ENCODE data around the gene USP10. TPM values are rescaled to one million over a fixed set of nuclear protein-coding genes. Genes with fewer than 3 reads are reported as not detected.

USP10 gene
- polyA plus RNA-seq, 1 donor = 66.5 TPM

- peak; percentile 53 to 55 for DNase-seq
- no peaks in the 10 kb centered on the region for H3K36me3 ChIP-seq (ENCODE audit: control insufficient read depth, insufficient read depth, low read length)
- H3K4me3 ChIP-seq (ENCODE audit: low read length) = no peak overlapping the region
- peaks cover 1% of the 10 kb centered on the region for H3K4me1 ChIP-seq (ENCODE audit: control insufficient read depth, insufficient read depth, low read length)
- WGBS (ENCODE audit: insufficient coverage, low lambda C conversion rate) = 0% methylated on average over 1 of the region's 26 CpGs
- no peaks in the 10 kb centered on the region for H3K27me3 ChIP-seq (ENCODE audit: control insufficient read depth, insufficient read depth, low read length)
- no peaks in the 10 kb centered on the region for H3K9me3 ChIP-seq (ENCODE audit: control insufficient read depth, low read depth, low read length)
- H3K27ac ChIP-seq (ENCODE audit: low read length) = no peak overlapping the region
Measured at GRCh38 chr16:84672276-84673202, 27.3 kb upstream of the USP10 start.

GRCh38 chr16:84673203-84673535 is 26.6 kb upstream of the USP10 start:
- no CpG with 5 or more reads among the region's 3 CpGs for WGBS (ENCODE audit: insufficient coverage, low lambda C conversion rate)
- Histone ChIP-seq H3K4me1 (ENCODE audit: control insufficient read depth, insufficient read depth, low read length) (no peaks in the 10 kb centered on the region), H3K36me3 (ENCODE audit: control insufficient read depth, insufficient read depth, low read length) (no peaks in the 10 kb centered on the region), H3K27me3 (ENCODE audit: control insufficient read depth, insufficient read depth, low read length) (no peaks in the 10 kb centered on the region), H3K9me3 (ENCODE audit: control insufficient read depth, low read depth, low read length) (no peaks in the 10 kb centered on the region), H3K27ac (ENCODE audit: low read length) (no peak overlapping the region), H3K4me3 (ENCODE audit: low read length) (no peak overlapping the region)
- no peak for DNase-seq

- H3K9me3 ChIP-seq (ENCODE audit: control insufficient read depth, low read depth, low read length) = no peaks in the 10 kb centered on the region
- H3K36me3 ChIP-seq (ENCODE audit: control insufficient read depth, insufficient read depth, low read length) = no peaks in the 10 kb centered on the region
- no peak for DNase-seq
- H3K4me1 ChIP-seq (ENCODE audit: control insufficient read depth, insufficient read depth, low read length) = no peaks in the 10 kb centered on the region
- H3K4me3 ChIP-seq (ENCODE audit: low read length) = no peak overlapping the region
- no peaks in the 10 kb centered on the region for H3K27me3 ChIP-seq (ENCODE audit: control insufficient read depth, insufficient read depth, low read length)
- no CpG with 5 or more reads among the region's 3 CpGs for WGBS (ENCODE audit: insufficient coverage, low lambda C conversion rate)
- no peak overlapping the region for H3K27ac ChIP-seq (ENCODE audit: low read length)
Measured at GRCh38 chr16:84673561-84673960, 26.2 kb upstream of the USP10 start.

- H3K9me3 ChIP-seq (ENCODE audit: control insufficient read depth, low read depth, low read length) = no peaks in the 10 kb centered on the region
- WGBS (ENCODE audit: insufficient coverage, low lambda C conversion rate) = no CpG with 5 or more reads among the region's 9 CpGs
- no peak overlapping the region for H3K4me3 ChIP-seq (ENCODE audit: low read length)
- no peaks in the 10 kb centered on the region for H3K27me3 ChIP-seq (ENCODE audit: control insufficient read depth, insufficient read depth, low read length)
- no peaks in the 10 kb centered on the region for H3K4me1 ChIP-seq (ENCODE audit: control insufficient read depth, insufficient read depth, low read length)
- no peak overlapping the region for H3K27ac ChIP-seq (ENCODE audit: low read length)
- no peak for DNase-seq
- H3K36me3 ChIP-seq (ENCODE audit: control insufficient read depth, insufficient read depth, low read length) = no peaks in the 10 kb centered on the region
Measured at GRCh38 chr16:84675423-84675822, 24.4 kb upstream of the USP10 start.

- no peak for DNase-seq
- H3K4me1 ChIP-seq (ENCODE audit: control insufficient read depth, insufficient read depth, low read length) = no peaks in the 10 kb centered on the region
- H3K4me3 ChIP-seq (ENCODE audit: low read length) = no peak overlapping the region
- no CpG with 5 or more reads among the region's 2 CpGs for WGBS (ENCODE audit: insufficient coverage, low lambda C conversion rate)
- H3K27me3 ChIP-seq (ENCODE audit: control insufficient read depth, insufficient read depth, low read length) = no peaks in the 10 kb centered on the region
- H3K27ac ChIP-seq (ENCODE audit: low read length) = no peak overlapping the region
- no peaks in the 10 kb centered on the region for H3K36me3 ChIP-seq (ENCODE audit: control insufficient read depth, insufficient read depth, low read length)
- H3K9me3 ChIP-seq (ENCODE audit: control insufficient read depth, low read depth, low read length) = no peaks in the 10 kb centered on the region
Measured at GRCh38 chr16:84675884-84676283, 23.9 kb upstream of the USP10 start.

GRCh38 chr16:84677017-84677803 is 22.6 kb upstream of the USP10 start:
- no CpG with 5 or more reads among the region's 14 CpGs for WGBS (ENCODE audit: insufficient coverage, low lambda C conversion rate)
- peaks cover 5% of the 10 kb centered on the region for H3K27me3 ChIP-seq (ENCODE audit: control insufficient read depth, insufficient read depth, low read length)
- DNase-seq = no peak

GRCh38 chr16:84677849-84678248 is 22.0 kb upstream of the USP10 start:
- no CpG with 5 or more reads among the region's 10 CpGs for WGBS (ENCODE audit: insufficient coverage, low lambda C conversion rate)
- Histone ChIP-seq H3K27me3 (ENCODE audit: control insufficient read depth, insufficient read depth, low read length) (peaks cover 5% of the 10 kb centered on the region), H3K4me3 (ENCODE audit: low read length) (no peak overlapping the region), H3K4me1 (ENCODE audit: control insufficient read depth, insufficient read depth, low read length) (no peaks in the 10 kb centered on the region), H3K27ac (ENCODE audit: low read length) (no peak overlapping the region), H3K9me3 (ENCODE audit: control insufficient read depth, low read depth, low read length) (no peaks in the 10 kb centered on the region), H3K36me3 (ENCODE audit: control insufficient read depth, insufficient read depth, low read length) (no peaks in the 10 kb centered on the region)
- DNase-seq = no peak

More at GRCh38 chr16:84677017-84677803, 22.6 kb upstream of the USP10 start:
- no peaks in the 10 kb centered on the region for H3K9me3 ChIP-seq (ENCODE audit: control insufficient read depth, low read depth, low read length)
- no peak overlapping the region for H3K4me3 ChIP-seq (ENCODE audit: low read length)
- no peak overlapping the region for H3K27ac ChIP-seq (ENCODE audit: low read length)
- no peaks in the 10 kb centered on the region for H3K4me1 ChIP-seq (ENCODE audit: control insufficient read depth, insufficient read depth, low read length)
- no peaks in the 10 kb centered on the region for H3K36me3 ChIP-seq (ENCODE audit: control insufficient read depth, insufficient read depth, low read length)

- H3K4me1 ChIP-seq (ENCODE audit: control insufficient read depth, insufficient read depth, low read length) = no peaks in the 10 kb centered on the region
- H3K36me3 ChIP-seq (ENCODE audit: control insufficient read depth, insufficient read depth, low read length) = no peaks in the 10 kb centered on the region
- H3K4me3 ChIP-seq (ENCODE audit: low read length) = no peak overlapping the region
- no peak for DNase-seq
- H3K27ac ChIP-seq (ENCODE audit: low read length) = no peak overlapping the region
- peaks cover 5% of the 10 kb centered on the region for H3K27me3 ChIP-seq (ENCODE audit: control insufficient read depth, insufficient read depth, low read length)
- no peaks in the 10 kb centered on the region for H3K9me3 ChIP-seq (ENCODE audit: control insufficient read depth, low read depth, low read length)
- WGBS (ENCODE audit: insufficient coverage, low lambda C conversion rate) = no CpG with 5 or more reads among the region's 9 CpGs
Measured at GRCh38 chr16:84678541-84678940, 21.3 kb upstream of the USP10 start.

GRCh38 chr16:84680165-84680842 is 19.5 kb upstream of the USP10 start:
- H3K27me3 ChIP-seq (ENCODE audit: control insufficient read depth, insufficient read depth, low read length) = peaks cover 10% of the 10 kb centered on the region
- H3K4me1 ChIP-seq (ENCODE audit: control insufficient read depth, insufficient read depth, low read length) = no peaks in the 10 kb centered on the region
- 90% methylated on average over 2 of the region's 10 CpGs for WGBS (ENCODE audit: insufficient coverage, low lambda C conversion rate)
- H3K9me3 ChIP-seq (ENCODE audit: control insufficient read depth, low read depth, low read length) = no peaks in the 10 kb centered on the region
- H3K4me3 ChIP-seq (ENCODE audit: low read length) = no peak overlapping the region
- H3K27ac ChIP-seq (ENCODE audit: low read length) = no peak overlapping the region
- no peaks in the 10 kb centered on the region for H3K36me3 ChIP-seq (ENCODE audit: control insufficient read depth, insufficient read depth, low read length)
- DNase-seq = no peak
